ENCODE data around the gene P2RX7.
A peak's percentile ranks its signal among the peaks of the same experiment; 100 is the strongest.

The P2RX7 gene

DNA sequence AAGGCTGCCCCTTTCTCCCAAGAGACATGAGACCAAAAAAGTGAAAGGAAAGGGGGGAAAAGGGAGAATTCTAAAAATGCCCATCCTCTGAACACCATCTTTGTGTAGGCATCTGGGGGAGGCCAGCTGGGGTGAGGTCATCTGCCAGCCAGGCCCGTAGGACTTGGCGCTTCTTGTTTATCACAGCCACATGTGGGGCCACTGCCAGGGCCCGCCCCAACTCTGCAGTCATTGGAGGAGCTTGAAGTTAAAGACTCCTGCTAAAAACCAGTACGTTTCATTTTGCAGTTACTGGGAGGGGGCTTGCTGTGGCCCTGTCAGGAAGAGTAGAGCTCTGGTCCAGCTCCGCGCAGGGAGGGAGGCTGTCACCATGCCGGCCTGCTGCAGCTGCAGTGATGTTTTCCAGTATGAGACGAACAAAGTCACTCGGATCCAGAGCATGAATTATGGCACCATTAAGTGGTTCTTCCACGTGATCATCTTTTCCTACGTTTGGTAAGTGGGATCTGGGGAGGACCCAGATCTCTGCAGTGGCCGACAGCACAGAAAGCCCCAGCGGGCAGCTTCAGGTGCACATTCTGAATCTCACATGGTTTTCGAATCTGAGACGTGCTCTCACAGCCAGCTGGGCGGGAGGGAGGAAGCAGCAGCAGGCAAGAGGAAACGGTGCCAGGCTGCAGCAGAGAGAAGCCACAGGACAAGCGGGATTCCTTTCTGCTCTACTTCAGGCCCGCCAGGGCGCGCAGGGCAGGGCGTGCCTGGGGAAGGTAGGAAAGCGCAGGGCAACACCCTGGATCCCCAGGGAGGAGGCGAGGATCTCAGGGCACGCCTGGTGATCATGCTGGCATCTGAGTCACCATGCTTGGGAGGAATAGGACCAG, at the start of gene P2RX7:
TSS of gene P2RX7 (plus strand) at position 276 of the 881 bp plus-strand sequence. CDS start at position 371, 95 bp downstream.
- DNase-seq, result peak; percentile 12 to 60

DNA sequence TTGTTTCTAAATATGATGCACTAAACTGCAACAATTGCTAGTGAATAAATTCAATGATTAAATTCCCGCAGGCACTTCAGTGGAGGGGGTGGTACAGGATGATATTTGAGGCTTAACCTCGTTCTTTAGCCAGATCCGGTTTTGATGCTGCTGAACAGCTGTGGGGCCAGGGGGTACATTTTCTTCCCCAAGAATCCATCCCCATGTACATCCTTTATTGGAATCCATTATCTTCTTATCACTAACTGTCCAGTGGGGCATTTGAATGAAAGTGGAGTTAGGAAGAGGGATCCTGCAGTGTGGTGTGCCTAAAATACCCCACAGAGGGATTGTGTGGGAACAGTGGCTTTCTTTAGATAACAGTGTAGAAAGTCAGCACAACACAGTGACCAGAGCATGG, 48.4 kb upstream of the P2RX7 start:
- DNase-seq, result no peak

DNA sequence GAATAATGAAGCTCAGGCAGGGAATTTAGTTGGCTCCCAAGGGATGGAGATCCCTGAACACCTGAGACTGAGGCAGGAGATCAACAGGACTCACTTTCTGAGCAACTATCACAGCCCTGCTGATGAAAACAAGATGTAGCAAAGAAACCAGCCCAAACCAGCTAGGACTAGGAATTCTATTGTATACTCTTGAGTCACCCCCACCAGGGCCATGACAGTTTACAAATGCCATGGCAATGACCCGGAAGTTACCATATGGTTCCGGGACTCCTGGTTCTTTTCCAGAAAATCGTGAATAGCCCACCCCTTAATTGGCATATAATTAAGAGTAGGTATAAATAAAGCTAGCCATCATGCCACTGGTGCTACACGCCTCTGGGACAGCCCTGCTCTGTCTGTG, 47.6 kb upstream of the P2RX7 start:
- no peak for DNase-seq

DNA sequence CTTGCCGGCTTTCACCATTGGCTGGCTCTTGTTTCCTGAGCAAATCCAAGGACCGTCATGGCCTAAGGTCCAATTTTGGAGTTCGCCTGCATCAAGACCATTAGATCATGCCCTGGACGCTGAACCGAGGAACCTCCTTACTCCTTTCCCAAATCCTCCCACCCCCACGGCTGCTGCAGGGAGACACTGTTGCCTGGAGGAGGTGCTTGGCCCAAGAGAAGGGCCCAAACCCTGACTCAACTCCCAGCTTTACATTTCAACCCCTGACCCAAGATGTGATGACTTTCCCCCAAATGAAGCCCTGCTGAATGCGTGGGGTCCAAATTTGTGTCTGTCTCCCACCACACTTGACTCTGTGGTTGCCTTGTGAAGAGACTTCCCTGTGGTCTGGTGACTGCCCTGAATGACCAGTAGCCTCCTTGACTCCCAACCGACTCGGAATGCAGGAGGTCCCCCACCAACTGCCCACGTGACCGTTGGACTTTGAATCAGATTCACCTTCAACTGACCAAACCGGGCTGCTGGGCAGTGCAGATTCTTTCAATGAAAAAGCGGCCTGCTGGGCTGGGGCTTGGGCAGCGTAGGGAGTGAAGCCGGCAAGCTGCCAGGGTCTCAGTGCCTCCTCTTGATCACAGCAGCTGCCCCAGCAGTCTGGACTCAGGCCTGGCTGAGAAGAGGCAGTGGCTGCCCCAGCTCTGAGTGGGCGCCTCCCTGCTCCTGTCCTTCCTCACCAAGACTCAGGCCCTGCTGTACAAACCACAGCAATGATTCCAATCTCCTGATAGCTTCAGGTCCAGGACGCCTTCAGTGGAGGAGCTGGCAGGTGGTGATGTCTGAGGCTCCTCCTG, 46.9 kb upstream of the P2RX7 start:
- DNase-seq, result no peak

DNA sequence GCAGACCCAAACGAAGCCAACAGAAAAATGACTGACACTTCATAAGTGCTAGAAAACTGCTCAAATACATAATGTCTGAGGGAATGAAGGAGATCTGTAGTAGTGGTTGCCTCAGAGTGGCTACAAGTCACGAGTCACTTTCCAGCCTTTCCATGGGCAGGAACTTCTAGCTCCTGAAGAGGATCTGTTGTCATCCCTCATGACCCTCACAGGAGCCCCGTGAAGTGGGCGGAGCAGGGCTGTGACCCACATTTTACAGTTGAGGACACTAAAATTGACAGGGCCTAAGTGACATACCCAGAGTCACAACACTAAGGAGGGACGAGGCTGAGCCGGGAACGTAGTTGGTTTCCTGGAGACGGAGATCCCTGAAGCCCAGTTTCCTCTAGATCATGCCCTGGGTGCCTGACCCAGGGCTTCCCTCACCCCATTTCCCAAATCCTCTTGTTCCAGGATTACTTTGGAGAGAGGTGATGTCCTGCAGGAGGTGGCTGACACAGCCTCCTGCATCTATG, 45.8 kb upstream of the P2RX7 start:
- DNase-seq, result no peak

DNA sequence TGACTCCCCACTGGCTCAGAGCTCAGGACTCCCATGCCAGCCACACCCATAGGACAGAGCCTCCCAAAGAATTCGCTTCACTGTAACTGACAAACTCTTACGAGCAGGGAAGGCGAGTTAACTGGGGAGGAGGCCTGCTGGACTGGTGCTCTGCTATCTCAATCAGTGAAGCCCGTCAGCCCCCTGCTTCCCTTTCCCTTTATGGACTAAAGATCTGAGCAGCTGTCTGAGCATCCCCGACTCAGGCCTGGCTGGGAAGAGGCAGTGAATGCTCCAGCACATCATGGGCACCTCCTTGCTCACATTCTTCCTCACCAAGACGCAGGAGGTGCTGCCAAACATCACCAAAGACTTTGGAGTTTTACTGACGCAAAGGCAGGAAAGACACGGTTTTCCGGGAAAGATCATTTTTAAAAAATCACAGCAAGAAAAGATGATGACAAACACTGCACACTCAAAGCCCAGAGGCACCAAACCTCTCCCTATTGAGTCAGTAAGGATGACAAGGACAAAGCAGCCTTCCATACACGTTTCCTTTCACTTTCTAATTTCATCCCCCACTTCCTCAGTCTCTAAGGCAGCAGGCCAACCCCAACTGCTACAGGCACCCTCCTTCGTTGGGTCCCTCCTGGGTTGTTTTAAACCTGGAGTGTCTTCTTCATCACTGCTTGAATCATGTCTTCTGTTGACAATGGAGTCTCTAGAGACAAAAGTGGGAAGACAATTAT, 45.0 kb upstream of the P2RX7 start:
- DNase-seq, result no peak

DNA sequence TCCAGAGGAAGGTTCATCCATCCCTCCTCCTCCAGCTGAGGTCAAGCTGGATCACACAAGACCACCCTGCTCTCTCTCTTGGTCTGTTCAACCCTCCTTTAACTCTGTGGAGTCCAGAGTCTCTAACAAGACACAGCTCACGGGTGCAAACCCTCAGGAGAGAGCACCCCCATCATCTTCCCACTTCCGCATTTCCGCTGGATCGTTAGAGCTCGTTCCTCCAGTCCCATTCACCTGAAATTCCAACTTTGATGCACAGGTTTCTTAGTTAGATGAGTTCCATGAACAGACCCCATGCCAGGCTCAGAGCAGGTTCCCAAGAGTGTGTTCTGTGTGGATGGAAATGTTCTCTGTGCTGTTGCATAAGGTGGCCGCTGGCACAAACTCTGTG, 44.5 kb upstream of the P2RX7 start:
- no peak for DNase-seq

DNA sequence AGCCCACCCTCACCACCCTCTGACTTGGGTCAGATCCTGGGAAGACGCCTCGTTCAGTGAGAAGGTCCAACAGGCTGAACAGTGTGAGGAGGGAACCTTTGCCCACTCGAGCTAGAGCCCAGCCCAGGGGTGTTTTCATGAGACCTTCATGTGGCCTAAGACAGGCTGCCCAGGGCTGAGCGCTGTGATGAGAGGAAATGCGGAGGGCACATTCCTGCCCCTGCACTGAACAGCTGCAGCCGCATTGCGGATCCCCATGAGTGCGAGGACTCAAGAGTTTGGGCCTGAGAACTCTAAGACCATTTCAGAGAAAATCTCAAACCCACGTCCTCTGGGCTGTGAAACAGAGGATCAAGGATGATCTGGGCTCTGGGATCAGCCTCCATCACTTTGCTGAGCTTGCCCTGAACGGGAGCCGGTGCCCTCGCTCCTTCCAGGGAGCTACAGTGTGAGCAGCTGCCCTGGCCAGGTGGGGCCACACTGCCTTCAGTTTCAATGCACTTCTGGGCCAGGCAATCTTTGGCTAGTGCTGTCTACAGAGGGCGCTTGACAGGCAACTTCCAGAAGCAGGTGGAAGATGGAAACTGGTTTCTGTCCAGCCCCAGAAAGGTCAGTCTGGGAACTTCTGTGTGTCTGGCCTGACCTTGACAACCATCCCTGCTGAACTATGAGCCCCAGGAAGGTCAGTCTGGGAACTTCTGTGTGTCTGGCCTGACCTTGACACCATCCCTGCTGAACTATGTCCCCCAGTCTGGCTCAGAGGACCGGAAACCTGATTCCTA, 43.5 kb upstream of the P2RX7 start:
- no peak for DNase-seq

DNA sequence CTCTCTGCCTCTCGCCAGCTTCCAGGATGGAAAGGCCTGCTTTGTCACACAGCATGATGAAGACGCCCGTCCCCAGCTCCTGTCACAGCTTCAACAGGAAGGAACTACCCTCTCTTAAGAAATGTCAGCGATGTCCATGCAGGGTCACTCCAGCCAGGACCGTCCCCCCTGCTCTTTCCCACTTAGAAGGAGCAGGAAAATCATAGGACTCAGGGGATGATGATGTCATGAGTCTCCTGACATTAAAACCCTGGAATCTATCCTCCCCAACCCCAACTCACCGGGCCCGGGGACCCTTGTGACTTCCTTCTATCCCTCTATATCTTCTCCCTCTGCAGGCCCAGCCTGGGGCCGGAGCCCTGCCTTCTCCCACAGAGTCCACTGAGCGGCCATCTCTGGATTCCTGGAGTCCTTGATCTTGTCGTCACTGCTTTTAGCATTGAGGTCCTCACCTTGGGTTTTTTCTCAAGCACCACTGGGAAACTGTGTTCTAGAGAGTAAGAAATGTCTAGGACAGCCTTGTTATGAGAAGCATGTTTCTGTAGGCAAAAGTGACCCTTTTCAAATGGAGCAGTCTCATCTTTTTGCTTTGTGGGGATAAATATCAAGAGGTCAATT, 42.8 kb upstream of the P2RX7 start:
- DNase-seq, result no peak

DNA sequence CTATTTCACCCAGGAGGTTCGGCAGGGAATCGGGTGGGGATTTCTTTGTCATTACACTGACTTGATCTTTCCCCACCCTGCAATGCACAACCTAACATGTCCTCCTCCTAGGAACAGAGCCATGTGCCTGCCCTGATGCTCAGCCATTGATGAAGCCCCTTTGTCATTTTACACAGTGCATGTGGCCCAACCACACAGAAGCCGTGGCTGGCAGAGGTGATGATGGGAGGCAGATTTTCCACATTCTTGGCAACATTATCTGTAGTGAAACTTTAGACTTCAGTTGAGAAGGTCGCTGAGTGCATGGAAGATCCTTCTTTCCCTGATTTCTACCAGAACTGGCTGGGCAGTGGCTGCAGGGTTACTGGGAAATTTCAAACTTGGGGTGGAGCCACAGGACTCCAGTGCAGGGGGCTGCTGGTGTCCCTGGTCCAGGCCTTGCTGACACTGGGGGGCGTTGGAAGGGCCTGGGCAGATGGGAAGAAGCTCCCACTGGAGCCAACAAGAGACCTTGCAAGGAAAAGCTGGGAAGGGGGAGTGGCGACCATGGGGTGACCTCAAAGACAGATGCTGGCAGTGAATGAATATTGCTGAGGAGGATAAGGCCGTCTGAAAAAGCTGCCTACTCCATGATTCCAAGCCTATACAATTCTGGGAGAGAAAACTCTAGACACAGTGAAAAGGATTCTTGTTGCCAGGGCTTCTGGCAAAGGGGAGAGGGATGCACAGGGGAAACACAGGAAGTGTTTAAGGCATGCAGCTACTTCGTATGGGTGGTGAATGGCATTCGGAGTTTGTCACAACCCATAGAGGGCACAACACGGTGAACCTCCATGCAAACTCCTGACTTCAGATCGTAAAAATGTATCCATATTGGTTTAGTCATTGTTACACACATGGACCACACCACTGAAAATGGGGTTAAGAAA, 41.8 kb upstream of the P2RX7 start:
- DNase-seq, result no peak

DNA sequence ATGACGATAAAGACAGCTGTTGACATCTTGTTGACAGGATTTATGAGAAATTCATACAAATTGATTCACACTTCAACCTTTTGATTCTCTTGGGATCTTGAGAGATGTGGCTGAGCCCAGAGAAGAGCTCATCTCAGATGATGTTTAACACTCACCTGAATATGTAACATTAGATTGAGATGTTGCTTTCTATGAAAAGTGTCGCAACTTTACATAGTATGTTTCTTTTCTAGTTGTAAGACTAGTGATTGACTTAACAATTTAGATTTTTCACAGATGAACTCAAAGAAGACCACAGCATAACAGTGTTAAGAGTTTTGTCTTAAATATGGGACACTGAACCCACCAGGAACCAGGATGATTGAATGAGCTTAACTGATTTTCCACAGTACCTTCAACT, 40.6 kb upstream of the P2RX7 start:
- no peak for DNase-seq

DNA sequence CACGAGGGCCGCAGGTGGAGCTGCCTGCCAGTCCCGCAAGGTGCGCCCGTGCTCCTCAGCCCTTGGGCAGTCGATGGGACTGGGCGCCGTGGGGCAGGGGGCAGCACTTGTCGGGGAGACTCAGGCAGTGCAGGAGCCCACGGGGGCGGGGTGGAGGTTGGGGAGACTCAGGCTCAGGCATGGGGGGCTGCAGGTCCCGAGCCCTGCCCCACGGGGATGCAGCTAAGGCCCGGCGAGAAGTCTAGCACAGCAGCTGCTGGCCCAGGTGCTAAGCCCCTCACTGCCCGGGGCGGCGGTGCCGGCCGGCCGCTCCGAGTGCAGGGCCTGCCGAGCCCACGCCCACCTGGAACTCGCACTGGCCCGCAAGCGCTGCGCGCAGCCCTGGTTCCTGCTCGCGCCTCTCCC, 39.2 kb upstream of the P2RX7 start:
- DNase-seq, result peak in 1 of 2 experiments; percentile 22

DNA sequence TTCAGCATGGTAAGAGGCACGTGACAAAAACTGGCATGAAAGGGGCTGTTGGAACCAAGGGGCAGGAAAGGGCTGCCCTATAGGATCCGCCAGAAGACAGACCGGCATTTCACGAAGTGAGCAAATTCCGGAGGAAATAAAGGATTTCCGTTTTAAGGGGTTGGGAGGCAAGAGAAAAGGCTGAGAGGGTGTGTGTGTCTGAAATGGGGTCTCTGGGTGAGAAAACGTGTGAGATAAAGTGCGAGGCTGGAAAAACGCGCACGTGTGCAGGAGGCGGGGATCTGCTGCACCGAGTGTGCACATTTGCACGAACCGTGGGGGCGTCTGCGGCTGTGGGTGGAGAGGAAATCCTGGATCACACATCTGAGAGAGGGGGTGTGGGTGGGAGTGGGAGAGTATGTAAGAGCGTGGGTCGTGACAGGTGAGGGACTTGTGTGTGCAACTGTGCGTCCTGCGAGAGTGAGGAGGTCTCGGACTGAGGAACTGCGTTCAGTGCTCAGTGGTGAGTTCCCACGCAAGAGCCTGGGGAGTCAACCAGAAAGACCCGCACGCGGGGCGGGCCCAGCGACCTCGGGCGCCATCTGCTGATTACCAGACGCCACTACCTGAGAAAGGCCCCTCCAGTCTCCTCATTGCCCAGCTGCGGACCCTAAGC, 37.0 kb upstream of the P2RX7 start:
- DNase-seq, result peak; percentile 30 to 71

DNA sequence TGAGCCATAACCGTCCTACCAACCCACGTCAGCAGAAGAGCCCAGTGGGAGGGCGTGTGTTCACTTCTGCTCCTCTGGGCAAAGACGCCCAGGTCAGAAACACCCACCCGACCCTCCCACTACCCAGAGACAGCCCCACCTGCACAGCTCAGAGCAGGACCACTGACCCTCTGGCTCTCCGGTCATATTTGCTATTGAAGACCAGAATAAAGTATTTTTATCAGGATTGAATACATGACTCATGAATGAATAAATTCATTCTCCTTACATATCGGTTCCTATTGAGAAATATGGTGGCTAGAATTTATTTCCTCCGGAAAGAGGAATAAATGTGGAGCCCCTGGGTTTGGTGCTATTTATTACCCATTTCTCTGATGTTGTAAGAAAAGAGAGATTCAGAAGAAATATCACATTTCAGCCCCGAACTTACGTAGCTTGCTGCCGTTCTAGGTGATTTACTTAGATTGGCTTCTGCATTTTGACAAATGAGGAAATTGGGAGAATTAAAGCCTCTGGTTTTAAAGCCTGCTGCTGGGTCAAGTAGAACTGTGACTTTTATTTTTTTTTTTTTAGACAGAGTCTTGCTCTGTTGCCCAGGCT, 36.4 kb upstream of the P2RX7 start:
- no peak for DNase-seq

DNA sequence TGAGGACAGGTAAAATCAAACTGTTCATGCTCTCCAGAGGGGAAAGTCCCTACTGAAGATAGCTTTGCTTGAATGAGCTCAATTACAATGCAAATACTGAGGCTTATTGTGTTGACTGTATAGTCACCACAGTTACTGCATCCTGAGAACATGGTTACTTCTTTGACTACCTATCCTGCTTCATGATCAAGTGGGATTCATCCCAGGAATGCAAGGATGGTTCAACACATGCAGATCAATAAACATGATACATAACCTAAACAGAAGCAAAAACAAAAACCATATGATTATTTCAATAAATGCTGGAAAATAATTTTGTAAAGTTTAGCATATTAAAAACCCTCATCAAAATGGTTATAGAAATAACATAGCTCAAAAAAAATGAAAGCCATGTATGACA, 32.9 kb upstream of the P2RX7 start:
- DNase-seq, result no peak

DNA sequence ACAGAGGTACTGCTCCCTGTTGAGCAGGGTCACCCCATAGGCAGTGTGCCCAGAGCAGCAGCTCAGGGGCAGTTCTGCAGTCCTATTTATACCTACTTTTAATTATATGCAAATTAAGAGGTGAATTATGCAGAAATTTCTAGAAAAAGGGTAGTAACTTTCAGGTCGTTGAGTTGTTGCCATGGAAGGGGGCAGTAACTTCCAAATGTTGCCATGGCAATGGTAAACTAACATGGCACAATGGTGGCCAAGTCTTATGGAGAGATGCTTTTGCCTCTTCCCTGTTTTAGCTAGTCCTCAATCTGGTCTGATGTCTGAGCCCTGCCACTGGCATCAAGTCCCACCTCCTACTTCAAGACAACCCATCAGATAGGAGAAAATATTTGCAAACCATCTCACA, 30.4 kb upstream of the P2RX7 start:
- DNase-seq, result no peak

DNA sequence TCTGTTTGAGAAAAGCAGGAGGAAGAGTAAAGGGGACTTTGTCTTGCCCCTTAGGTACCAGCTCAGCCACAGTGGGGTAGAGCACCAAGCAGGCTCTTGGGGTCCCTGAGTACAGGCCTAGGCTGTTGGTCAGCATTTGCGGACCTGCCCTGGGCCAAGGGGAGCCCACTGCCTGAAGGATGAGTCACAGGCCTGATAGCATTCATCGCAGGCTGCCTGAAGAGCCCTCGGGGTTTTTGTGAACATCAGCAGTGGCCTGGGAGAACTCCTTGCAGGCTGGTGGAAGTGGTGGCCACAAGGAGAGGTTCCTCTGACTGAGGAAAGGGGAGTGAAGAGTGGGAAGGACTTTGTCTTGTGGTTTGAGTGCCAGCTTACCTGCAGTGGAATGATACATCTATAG, 25.0 kb upstream of the P2RX7 start:
- DNase-seq, result no peak

DNA sequence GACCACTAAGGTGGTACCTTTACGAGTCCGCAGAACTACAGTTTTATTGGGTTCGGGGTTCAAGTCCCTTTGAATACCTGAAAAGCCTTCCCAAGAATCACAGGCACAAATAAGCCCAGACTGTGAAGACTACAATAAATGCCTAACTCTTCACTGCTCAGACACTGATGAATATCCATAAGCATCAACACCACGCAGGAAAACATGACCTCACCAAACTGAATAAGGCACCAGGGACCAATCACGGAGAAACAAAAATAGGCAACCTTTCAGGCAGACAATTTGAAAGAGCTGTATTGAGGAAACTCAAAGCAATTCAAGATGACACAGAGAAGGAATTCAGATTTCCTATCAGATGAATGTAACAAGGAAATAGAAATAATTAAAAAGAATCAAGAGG, 24.2 kb upstream of the P2RX7 start:
- no peak for DNase-seq

DNA sequence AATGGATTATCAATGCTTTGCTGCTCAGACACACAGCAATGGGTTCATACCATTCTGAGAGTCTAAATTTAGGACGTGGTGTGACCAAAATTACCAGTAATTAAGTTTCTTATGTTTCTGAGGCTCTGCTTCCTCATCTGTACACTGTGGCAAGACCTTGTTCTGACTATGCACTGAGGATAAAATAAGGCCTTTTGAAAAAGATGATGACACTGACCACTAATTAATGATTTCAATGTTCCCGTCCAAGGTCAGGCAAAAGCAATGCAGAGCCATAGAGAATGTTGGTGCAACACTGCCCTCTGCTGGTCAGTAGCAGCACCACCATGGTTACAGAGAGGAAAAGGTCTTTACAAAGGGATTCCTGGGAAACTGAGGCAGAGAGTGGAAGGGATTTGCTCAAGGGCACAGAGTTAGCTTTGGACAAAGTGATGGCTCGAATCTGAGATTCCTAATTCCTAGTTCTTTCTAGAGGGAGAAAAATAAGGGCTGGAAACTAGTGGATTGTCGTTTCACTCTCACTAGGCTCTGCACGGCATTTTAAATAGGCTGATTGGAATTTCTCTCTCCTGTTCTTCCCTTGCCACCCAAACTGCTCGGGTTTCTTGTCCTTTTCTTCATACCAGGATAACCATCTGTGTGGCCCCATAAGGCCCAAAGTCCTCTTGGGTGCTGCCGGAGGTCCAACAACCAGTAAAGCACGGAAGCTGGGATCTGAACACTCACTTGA, 22.3 kb upstream of the P2RX7 start:
- DNase-seq, result peak; percentile 27 to 40
